ENCODE measurements around the gene SSC4D.

DNA sequence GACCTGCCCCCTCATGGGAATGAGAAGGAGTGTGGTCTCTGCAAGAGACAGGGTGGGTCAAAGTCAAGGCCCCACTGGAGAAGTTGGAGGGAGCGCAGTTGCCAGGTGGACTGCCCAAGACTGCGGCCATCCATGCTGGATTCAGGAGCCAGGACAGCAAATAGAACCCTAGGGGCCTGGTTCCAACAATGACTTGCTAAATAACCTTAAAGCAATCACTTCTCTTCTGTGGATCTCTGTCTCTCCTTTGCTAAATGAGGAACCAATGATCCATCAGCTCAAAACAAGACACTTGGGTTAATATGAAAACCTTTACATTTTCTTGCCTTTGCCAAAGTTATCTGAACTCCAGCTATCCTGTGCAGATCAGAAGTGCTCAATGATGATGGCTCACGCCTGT is 38.1 kb downstream of the SSC4D start:
- TF ChIP-seq, protein P1, sequence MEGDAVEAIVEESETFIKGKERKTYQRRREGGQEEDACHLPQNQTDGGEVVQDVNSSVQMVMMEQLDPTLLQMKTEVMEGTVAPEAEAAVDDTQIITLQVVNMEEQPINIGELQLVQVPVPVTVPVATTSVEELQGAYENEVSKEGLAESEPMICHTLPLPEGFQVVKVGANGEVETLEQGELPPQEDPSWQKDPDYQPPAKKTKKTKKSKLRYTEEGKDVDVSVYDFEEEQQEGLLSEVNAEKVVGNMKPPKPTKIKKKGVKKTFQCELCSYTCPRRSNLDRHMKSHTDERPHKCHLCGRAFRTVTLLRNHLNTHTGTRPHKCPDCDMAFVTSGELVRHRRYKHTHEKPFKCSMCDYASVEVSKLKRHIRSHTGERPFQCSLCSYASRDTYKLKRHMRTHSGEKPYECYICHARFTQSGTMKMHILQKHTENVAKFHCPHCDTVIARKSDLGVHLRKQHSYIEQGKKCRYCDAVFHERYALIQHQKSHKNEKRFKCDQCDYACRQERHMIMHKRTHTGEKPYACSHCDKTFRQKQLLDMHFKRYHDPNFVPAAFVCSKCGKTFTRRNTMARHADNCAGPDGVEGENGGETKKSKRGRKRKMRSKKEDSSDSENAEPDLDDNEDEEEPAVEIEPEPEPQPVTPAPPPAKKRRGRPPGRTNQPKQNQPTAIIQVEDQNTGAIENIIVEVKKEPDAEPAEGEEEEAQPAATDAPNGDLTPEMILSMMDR (conservative IDR thresholded peaks at IDR 0.05; ENCODE audit: low read length) = no peak
- no peak for TF ChIP-seq EZH2phosphoT487 (IDR thresholded peaks at IDR 0.05; ENCODE audit: borderline replicate concordance, low read depth, low read length)
